Measurements from ENCODE around the gene B3GLCT.
"Not testable (repeated sequence)": the region's sequence is repeated elsewhere in the genome, so short reads cannot be mapped to it uniquely, and the experiment has no call there.

B3GLCT gene

DNA sequence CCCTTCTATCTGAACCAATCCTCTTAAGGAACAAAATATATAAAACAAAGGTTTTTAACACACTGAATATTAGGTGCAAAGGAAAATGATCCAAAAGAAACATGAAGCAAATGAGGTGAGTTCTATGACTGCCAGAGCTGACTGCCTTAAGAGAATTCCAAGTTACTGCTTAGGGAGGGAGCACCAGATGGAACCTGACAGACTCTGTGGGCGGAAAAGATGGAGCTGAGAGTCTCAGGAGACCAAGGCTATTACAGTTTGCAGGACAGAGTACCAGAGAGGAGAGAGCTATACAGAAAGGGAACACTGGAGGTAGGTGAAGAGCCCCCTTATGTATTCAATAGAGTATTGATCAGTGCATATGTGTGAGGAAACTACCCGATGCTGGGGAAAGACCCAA lies 87.2 kb downstream of the B3GLCT start:
- no peak for DNase-seq

DNA sequence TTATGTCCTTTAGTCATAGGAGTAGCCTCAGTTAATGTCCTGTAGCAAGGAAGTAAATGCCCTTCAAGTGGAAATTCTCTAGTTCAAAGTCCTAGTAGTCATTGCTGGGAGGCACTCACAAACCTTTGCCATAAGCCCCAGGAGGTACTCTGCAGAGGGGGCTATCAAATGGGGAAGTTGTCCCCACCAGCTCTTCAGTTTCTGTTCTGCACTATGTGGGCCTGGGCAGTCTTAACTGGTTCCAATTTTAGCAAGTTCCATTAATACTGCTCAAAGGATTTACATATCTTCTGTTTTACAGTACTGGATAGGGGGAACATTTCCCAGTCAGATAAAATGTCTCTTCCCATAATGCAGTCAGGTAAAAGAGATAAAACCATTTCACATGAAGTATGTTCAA lies 101.3 kb downstream of the B3GLCT start:
- DNase-seq = no peak

DNA sequence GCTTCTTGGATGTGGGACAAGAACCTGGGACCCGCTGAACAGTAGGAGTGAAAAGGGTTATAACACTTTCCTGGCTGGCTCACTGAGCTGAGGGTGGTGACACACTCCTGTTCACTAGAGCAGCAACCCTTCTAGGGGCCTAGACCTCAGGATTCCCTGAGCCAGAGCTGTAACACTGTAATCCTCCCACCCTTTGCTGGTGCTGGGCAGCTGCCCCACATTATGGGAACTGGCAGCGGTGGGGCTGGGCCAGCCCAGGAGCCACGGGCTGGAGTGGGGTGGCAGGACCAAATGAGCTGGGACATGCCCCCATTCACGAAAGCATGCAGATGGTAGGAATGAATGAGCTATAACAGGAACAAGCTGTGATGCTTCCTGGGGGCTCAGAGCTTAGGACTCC lies 110.6 kb downstream of the B3GLCT start:
- DNase-seq = no peak

DNA sequence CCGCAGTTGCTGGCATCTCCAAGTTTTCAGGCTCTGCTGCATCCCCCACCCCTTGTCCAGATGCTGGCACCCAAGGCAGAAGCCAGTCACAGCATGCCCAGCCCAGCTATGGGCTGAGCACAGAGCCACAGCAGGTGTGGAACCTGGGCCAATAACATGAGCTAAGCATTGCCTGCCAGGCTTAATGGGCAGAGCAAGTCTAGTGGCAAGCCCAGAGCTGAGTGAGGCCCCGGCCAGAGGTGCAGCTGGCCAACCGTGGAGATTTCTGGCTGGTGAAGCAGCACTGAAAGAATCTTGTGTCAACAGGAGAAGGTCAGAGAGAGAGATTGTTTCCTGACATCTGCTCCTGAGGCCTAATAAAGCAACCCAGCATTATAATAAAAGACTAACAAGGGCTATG lies 111.0 kb downstream of the B3GLCT start:
- DNase-seq = no peak

DNA sequence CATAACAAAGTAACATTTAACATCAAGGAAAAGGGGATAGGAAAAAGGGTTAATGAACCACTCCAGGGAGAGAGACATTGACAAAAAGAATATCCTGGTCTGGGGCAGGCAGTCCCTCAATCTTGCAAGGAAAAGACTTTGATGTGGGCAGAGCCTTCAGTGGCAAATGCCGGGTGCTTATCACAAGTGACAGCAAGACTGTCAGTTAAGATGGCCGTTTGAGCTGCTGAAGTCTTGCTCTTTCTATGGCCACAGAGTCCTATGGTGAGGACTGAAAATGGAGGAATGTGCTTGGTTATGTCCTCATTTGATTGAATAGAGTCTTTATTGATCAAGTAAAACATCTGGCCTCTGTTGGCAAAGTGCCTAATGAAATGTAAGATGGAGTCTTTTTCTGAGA lies 112.1 kb downstream of the B3GLCT start:
- no peak for DNase-seq

DNA sequence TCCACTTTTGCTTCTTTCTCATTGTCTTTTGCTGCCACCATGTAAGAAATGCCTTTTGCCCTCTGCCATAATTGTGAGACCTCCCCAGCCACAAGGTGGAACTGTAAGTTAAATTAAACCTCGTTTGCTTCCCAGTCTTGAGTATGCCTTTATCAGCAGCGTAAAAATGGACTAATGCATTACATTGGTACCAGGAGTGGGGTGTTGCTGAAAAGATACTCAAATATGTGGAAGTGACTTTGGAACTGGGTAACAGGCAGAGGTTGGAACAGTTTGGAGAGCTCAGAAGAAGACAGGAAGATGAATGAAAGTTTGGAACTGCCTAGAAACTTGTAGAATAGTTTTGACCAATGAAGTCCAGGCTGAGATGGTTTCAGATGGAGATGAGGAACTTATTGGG lies 115.2 kb downstream of the B3GLCT start:
- no peak for DNase-seq

DNA sequence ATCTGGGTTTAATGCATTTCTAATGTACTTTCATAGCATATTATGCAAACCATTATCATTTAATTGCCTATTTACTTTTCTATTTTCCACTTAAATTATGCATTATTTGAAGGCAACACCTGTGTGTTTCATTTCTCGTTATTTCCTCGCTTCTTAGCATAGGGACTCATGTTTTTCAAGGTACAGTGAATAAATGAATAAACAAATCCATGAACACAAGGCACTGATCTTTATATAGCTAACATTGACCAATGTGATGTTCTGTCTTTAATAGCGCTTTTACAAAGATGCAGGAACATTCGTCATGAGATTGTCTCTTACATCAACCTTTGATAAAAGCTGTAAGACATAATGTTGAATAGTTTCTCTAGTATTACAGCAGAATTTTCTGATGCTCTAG lies 121.2 kb downstream of the B3GLCT start:
- no peak for DNase-seq

DNA sequence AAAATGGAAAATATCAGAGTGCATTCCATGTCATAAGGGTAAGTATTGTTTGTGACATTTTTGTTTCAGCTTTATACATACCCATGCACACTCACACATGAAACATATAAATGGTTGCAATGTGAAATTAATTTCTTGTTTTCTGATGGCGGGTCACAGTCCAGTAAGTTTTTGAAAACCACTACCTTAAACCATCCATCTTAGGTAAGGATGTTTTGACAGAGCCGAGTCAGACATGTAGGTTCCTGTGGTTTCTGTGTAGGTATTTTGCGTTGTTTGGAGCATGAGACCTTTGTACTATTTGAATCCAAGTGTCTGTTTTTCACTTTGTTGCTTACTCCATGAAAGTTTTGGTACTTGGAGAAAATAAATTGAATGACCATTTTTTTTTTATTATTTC lies 121.7 kb downstream of the B3GLCT start:
- no peak for DNase-seq

DNA sequence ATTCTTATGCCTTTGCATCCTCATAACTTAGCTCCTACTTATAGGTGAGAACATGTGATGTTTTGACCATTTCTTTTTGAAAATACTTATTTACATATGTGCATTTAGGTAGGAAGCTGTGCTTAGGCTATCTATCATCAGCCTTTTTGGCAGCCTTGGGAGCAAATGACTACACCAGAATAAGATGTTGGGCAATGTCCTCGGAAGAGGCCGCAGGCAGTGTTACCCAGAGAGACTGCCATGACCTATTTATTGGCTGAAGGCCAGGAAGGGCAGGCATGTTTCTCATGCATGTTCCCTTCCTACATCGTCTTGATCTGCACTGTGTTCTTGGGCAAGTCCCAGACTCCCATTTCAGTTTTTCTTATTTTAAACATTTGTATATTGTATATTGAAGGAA lies 122.3 kb downstream of the B3GLCT start:
- DNase-seq = no peak

DNA sequence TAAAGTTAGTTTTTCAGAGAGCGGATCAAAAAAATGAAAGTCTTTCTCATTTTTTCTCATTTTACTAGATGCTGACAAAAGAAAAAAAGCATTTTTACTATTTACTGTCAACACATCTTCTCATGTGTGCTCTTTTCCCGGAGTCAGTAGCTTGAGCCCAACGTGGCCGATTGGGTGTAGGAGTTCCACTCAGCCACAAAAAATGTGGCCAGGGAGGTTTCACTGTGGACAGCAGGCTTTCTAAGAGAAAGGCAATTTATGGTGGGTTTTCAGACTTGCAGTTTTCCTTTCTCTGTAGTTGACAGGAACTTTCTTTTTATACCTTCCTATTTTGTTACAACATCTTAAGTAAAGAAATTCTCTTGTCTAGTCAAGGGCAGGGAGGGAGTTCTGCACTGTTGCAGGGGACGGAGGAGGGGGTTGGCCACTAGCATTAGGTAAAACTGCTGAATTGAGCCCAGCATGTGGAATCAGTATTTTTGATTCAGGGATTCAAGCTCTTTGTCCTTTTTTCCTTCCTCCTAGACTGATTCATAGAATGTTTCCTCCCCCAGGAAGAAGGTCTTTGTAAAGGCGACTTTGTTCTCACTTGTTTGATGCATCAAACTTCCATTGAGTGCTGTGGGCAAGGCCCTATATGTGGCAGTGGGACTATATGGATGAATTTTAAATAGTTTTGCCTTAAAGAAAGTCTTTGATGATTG lies 123.1 kb downstream of the B3GLCT start:
- DNase-seq = no peak

DNA sequence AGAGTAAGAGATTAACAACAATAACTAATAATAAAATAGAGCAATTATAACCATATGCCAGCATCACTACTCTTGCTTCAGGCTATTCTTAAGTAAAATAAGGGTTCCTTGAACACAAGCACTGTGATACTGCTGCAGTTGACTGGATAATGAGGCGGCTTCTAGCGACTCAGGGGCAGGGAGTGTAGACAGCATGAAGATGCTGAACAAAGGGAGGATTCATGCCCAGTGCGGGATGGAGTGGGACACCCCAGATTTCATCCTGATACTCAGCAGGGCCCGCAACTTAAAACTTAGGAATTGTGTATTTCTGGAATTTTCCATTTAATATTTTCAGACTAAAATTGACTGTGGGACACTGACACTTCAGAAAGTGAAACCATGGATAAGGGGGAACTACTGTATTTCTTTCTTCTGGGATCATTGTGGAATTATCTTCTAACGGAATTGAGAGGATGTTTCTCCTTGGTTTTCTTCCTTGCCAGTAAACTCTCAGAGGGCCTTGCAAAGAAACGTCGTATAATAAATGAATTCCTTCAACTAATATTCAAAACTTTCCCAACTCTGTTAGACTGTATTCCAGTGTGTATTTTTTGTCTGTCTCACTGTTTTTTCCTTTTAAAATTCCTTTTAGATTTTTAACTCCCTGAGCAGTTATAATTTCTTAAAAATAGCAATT lies 127.5 kb downstream of the B3GLCT start:
- no peak for DNase-seq

DNA sequence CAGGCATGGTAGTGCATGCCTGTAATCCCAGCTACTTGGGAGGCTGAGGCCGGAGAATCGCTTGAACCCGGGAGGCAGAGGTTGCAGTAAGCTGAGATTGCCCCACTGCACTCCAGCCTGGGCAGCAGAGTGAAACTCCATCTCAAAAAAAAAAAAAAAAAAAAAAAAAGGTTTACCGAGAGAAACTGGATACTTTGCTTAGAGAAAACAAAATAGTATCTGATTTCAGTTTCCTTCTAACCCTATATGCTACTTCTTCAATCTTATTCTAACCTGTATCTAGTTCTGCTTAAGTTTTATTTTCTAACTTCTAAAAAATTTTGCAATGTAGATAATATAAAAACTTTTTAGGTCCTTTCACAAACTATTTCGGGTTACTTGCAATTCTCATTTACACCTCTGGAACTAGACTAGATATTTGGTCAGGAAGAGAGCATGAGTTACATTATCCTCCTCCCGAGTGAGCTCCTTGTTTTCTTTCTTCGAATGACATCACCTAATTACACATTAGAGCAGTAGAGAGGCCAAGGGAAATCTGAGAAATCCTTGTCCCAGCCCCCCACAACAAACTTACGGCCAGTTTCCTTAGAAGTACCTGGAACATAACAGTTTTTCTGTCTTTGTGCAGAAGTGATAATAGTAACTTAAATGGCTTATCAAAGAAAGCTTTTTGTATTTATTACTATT lies 128.9 kb downstream of the B3GLCT start:
- no peak for DNase-seq

DNA sequence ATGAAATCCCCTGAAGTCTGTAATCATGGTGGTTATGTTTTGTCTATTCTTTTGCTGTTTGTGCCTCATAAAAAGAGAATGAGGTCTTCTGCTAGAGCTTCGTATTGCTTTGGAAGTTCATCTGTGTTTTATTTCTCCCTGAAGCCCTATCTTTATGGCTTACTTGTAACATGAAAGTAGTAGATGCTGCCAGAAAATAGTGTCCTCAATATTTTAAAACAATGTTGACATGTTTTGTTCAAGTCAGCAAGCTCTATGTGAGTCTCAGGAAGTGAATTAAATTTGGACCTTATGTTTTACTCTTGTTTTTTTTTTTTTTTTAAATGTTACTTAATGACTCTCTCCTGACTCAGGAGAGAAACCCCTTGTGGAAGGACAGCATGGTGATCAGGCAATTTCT lies 130.5 kb downstream of the B3GLCT start:
- no peak for DNase-seq

DNA sequence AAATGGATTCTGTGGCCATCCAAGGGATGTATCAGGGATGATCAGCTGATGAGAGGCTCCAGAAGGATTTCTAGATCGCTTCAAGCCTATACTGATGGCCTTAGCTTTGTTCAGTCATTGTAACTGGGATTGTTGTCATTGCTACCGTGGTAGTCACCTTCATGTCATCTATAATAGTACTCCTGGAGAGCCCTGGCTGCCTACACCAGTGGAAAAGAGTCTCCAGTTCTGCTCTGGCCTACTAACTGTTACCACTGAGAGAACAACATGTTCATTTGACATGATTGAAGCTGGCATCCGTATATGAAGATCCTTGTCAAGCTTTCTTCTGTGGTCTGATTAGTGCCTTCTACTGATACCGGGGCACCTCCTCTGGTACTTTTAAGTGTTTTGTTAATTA lies 131.3 kb downstream of the B3GLCT start:
- no peak for DNase-seq

DNA sequence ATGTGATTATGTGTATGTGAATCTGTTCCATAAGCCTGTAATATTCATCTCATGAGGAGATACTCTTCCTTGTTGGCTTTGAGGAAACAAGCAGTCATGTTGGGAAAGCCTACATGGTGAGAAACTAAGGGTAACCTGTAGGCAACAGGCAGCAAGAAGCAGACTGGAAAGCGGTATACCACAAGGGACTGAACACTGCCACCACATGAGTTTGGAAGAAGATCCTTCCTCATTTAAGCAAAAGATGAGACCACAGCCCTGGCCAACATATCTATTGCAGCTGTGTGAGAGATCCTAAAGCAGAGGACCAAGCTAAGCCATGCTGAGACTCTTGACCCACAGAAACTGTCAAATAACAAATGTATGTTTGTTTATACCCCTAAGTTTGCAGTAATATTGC lies 134.8 kb downstream of the B3GLCT start:
- no peak for DNase-seq

DNA sequence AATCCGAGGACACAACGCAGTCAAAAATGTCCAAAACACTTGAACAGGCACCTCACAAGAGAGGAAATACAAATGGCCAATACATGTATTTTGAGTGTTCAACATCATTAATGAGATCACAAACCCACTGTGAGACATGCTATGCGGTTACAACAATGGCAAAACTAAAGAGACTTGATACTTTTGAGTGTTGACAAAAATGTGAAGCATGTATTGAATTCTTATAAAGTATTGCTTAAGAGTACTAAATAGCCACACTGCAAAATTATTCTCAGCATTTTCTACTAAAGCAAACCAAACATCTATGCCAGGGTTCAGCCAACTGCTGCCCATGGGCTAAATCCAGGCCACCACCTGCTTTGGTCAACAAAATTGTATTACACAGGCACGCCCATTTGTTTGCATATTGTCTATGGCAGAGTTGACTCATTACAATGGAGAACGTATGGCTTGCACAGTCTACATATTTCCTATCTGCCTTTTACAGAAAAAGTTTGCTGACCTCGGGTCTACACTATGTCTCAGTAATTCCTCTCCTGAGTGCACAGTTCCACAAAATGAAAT lies 135.3 kb downstream of the B3GLCT start:
- DNase-seq = no peak

DNA sequence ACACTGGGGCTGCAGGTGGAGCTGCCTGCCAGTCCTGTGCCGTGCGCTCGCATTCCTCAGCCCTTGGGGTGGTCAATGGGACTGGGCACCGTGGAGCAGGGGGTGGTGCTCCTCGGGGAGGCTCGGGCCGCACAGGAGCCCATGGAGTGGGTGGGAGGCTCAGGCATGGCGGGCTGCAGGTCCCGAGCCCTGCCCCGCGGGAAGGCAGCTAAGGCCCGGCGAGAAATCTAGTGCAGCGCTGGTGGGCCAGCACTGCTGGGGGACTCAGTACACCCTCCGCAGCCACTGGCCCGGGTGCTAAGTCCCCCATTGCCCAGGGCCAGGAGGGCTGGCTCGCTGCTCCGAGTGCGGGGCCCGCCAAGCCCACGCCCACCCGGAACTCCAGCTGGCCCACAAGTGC lies 139.8 kb downstream of the B3GLCT start:
- not testable (repeated sequence) for DNase-seq

DNA sequence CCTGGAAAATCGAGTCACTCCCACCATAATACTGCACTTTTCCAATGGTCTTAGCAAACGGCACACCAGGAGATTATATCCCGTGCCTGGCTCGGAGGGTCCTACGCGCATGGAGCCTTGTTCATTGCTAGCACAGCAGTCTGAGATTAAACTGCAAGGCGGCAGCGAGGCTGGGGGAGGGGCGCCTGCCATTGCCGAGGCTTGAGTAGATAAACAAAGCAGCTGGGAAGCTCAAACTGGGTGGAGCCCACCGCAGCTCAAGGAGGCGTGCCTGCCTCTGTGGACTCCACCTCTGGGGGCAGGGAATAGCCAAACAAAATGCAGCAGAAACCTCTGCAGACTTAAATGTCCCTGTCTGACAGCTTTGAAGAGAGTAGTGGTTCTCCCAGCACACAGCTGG lies 141.1 kb downstream of the B3GLCT start:
- DNase-seq = not testable (repeated sequence)

DNA sequence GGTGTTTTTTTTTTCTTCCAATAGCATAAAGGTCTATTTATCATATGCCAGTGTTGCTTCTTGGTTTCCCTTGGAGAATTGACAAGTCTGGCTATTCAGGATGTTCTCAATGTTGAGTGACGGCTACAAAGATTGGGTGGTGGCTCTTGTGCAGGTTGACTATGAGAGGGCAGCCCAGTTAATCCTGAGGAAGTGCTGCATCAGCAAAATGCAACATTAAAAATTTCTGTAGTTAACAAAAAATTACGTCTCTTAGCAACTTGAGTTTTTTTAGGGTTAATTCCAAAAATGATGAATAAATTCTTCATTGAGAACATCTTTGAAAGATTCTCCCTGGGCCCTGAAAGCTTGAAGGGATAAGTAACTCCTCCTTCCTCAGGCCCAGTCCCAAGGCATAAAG lies 147.1 kb downstream of the B3GLCT start:
- no peak for DNase-seq

DNA sequence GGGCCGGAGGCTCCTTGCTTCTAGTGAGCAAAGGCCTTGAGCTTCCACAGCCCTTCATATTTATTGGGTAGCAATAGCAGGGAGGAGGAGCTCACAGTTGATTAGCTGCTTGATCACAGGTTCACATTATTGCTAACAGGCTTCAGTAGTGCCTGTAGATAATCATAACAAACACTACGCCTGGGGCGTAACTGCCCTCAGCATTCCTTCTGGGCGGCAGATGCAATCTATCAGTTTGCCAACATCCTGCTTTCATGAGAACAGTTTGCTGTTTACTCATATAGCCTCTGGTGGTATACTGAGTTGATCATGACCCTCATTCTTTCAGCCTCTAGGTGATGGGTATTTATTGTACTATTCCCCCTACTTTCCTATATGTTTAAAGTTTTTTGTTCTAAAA lies 149.4 kb downstream of the B3GLCT start:
- no peak for DNase-seq

DNA sequence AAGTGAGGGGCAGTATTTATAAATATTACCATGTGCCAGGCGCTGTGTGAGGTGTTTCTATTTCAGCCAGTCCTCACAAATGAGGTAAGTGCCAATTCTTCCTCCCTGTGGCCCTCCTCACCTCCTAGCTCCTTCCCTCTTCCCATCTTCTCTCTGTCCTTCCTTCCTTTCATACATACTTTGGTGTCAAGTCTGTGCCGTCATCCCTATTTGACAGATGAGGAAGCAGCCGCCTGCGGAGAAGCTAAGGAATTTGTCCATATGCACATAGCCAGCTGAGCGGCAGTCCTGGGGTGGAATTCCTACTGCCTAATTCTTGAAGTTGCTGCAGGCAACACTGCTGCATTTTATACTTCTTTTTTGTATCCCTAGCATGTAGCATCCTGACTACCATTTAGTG lies 150.8 kb downstream of the B3GLCT start:
- DNase-seq = no peak

DNA sequence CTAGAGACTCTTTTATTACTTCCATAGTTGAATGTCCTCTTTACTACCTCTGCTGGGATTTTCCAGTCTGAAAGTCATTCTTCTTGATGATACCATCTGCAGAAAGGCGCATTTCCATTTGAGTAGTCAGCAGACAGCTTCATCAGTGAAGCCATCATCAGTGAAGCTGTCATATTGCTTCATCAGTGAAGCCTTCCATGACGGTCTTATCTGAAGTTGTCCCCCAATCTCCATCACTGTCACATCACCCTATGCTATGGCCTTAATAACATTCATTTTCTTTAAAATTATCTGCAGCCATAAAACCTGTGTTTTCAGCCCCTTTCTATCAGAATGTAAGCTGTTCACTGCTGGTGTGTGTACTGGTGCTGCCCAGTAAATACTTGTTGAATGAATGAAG lies 151.6 kb downstream of the B3GLCT start:
- DNase-seq = no peak

DNA sequence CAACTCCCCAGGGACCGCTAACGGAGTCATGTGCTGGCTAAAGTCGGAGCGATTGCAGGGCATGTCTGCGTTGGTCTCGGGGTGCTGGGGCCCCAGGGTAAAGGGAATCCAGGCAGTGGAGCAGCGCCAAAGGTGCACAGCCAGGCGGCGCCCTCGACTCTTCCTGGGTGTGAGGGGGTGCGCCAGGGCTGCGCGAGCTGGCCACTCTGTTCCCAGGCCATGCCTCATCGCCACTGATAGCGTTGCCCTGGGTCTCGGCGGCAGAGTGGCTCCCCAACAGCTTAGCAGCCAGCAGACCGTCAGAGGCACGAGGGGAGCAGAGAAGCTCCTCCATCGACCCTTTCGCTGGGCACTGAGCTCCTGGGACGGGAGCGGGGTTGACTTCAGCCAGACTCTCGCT lies 152.7 kb downstream of the B3GLCT start:
- no peak for DNase-seq

DNA sequence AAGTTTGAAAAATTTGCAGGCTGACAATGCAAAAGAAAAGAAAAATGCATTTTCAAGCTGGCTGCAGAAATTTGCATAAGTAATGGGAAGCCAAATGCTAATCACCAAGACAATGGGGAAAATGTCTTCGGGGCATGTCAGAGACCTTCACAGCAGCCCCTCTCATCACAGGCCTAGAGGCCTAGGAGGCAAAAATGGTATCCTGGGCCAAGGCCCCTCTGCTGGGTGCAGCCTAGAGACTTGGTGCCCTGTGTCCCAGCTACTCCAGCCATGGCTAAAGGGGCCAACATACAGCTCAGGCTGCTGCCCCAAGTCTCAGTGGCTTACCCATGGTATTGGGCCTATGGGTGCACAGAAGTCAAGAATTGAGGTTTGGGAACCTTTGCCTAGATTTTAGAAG lies 155.2 kb downstream of the B3GLCT start:
- DNase-seq = no peak

All from effector CD8-positive, alpha-beta T cell (primary cell).